ENCODE results near the gene SYNGAP1. TPM values are rescaled to one million over a fixed set of nuclear protein-coding genes. Genes with fewer than 3 reads are reported as not detected.
A peak's percentile ranks its signal among the peaks of the same experiment; 100 is the strongest.

The SYNGAP1 gene
- total and polyA plus RNA-seq, 9 of the 15 experiments (the other 6 are each of a cell fraction or from before 2014, with no cell fraction given) = 0.01 to 22.8 (median 3.2) TPM

- TF ChIP-seq IRF9 (tag; IDR thresholded peaks at IDR 0.05) (0 out of 2 replicates have a peak, but pooled peaks have one; percentile 18), ELF4 (CRISPR knock-in tag; IDR thresholded peaks at IDR 0.05) (peak; percentile 66; the same call in 1 of the 2 replicates), RFX5 (IDR thresholded peaks at IDR 0.05; ENCODE audit: low read depth, low read length) (no peak), DEAF1 (CRISPR knock-in tag; IDR thresholded peaks at IDR 0.05) (no peak), TEAD1 (CRISPR knock-in tag; IDR thresholded peaks at IDR 0.05) (peak; percentile 39 to 97; a peak in 2 of 4 replicates), ZNF121 (CRISPR knock-in tag; conservative IDR thresholded peaks at IDR 0.05) (peak; percentile 55), ZNF592 (IDR thresholded peaks at IDR 0.05) (peak; percentile 97), TEAD2 (tag; IDR thresholded peaks at IDR 0.05) (no peak), ZNF124 (CRISPR knock-in tag; IDR thresholded peaks at IDR 0.05) (peak; percentile 91; the same call in 1 of the 2 replicates), TARDBP (IDR thresholded peaks at IDR 0.05) (0 out of 2 replicates have a peak, but pooled peaks have one; percentile 17), NR1H2 (CRISPR knock-in tag; IDR thresholded peaks at IDR 0.05) (no peak), RREB1 (CRISPR knock-in tag; IDR thresholded peaks at IDR 0.05) (peak; percentile 39; the same call in 1 of the 2 replicates)
Observed at GRCh38 chr6:33428224-33428965, 8.5 kb downstream of the SYNGAP1 start (continued).
